K562 (cell line): ENCODE measurements around the gene SNX18. TPM values are rescaled to one million over a fixed set of nuclear protein-coding genes. Genes with fewer than 3 reads are reported as not detected.

Source experiments
- ATAC-seq: fragments of 200-7000 bp; cut with Tn5 transposase; 3 replicates; pipeline ENCODE4 v1.9.1; 2020; ENCODE audit warnings: moderate library complexity
- BruUV-seq: library from RNA; stranded (reverse); fragments of 400-500 nt; replicated peaks from 2 replicates; lab custom pipeline; 2021; lab: Mats Ljungman, UMichigan
- CTCF ChIA-PET: fragments of 300-600 bp; formaldehyde crosslinking; extraction: SDS; loops from one replicate; lab custom pipeline; 2021; ENCODE audit warnings: low intra/inter-chr PET ratio; lab: Yijun Ruan, JAX
- POLR2A ChIA-PET: fragments of 300-600, 350-650 bp; sonication (Branson Sonifier 250); formaldehyde crosslinking; extraction: SDS; loops from one replicate; lab custom pipeline; 2021; ENCODE audit warnings: antibody characterized with exemption, inconsistent platforms; lab: Yijun Ruan, JAX
- DNase-seq, 4 experiments: peaks; one replicate each; pipeline versions ENCODE4 v3.0.0 to v3.0.0-alpha.2; 2011 to 2018; ENCODE audit warnings: low spot score in 3 of 4, mixed read lengths in 3 of 4; ENCODE audit errors: extremely low read depth in 1 of 4
- FAIRE-seq: peaks from 2 replicates; lab custom pipeline; 2011; peaks lifted over from hg19 to GRCh38; lab: Jason Lieb, UNC
- H2AFZ ChIP-seq: 2 replicates; pipeline ENCODE4 v1.6.0; 2011; ENCODE audit warnings: low read depth, low read length, control low read depth, inconsistent platforms
- H3K27ac ChIP-seq: fragments of 200-600 bp; 3 replicates; pipeline ENCODE4 v1.8.0; 2011; ENCODE audit warnings: low read depth, mild to moderate bottlenecking, control low read depth, inconsistent platforms, low read length, moderate library complexity, mixed read lengths; ENCODE audit errors: extremely low read depth
- H3K27me3 ChIP-seq, 2 experiments: fragments of 300-600 bp in 1 of 2; 2 replicates in 1 of 2; 3 replicates in 1 of 2; pipeline versions ENCODE4 v1.6.0 to v1.8.0; 2011; ENCODE audit warnings: inconsistent platforms in 2 of 2, low read length in 2 of 2, mild to moderate bottlenecking in 1 of 2, mixed read lengths in 1 of 2, moderate library complexity in 1 of 2; ENCODE audit not compliant: control insufficient read depth in 2 of 2, insufficient read depth in 2 of 2
- H3K36me3 ChIP-seq: fragments of 300-600 bp; 3 replicates; pipeline ENCODE4 v1.8.0; 2011; ENCODE audit warnings: mild to moderate bottlenecking, low read length, inconsistent platforms; ENCODE audit not compliant: control insufficient read depth, insufficient read depth
- H3K4me1 ChIP-seq, 2 experiments: fragments of 200-600 bp in 1 of 2; replicated peaks in 1 of 2; 2 replicates in 1 of 2; 3 replicates in 1 of 2; pipeline versions ENCODE4 v1.5.1 to v1.8.0; 2011; ENCODE audit warnings: inconsistent platforms in 2 of 2, low read length in 2 of 2, mild to moderate bottlenecking in 1 of 2, mixed read lengths in 1 of 2, moderate library complexity in 1 of 2; ENCODE audit not compliant: control insufficient read depth in 2 of 2, insufficient read depth in 2 of 2
- H3K4me2 ChIP-seq: 2 replicates; pipeline ENCODE4 v1.6.1; 2011; ENCODE audit warnings: low read length, control low read depth, inconsistent platforms, mixed read lengths; ENCODE audit not compliant: insufficient read depth
- H3K4me3 ChIP-seq: fragments of 200-600 bp; sonication (generic), shearing (Covaris generic); 2 replicates; pipeline ENCODE4 v1.5.1; 2016; ENCODE audit warnings: control low read depth, inconsistent platforms
- H3K79me2 ChIP-seq: fragments of 200-600 bp; 3 replicates; pipeline ENCODE4 v1.8.0; 2011; ENCODE audit warnings: low read length, inconsistent platforms; ENCODE audit not compliant: control insufficient read depth, insufficient read depth
- H3K9ac ChIP-seq, 2 experiments: 2 replicates each; pipeline versions ENCODE4 v1.6.0 to v1.6.1; 2011; ENCODE audit warnings: low read depth in 2 of 2, low read length in 2 of 2, control low read depth in 1 of 2, inconsistent platforms in 1 of 2, mild to moderate bottlenecking in 1 of 2, mixed read lengths in 1 of 2; ENCODE audit not compliant: insufficient read depth in 1 of 2
- H3K9me1 ChIP-seq: one replicate; pipeline ENCODE4 v1.6.0; 2011; ENCODE audit warnings: inconsistent platforms, mild to moderate bottlenecking, low read length, moderate library complexity; ENCODE audit not compliant: control insufficient read depth, insufficient read depth
- H3K9me3 ChIP-seq: replicated peaks from 2 replicates; pipeline ENCODE4 v1.5.1; 2011; ENCODE audit warnings: low read depth, low read length, inconsistent platforms; ENCODE audit not compliant: control insufficient read depth, insufficient read depth
- H4K20me1 ChIP-seq: replicated peaks from 2 replicates; pipeline ENCODE4 v1.6.1; 2011; ENCODE audit warnings: low read length, inconsistent platforms, mixed read lengths; ENCODE audit not compliant: control insufficient read depth, insufficient read depth
- BHLHE40 ChIP-seq: IDR thresholded peaks from 2 replicates; pipeline ENCODE4 v1.6.1; 2011; ENCODE audit warnings: low read length, improper control_type of control experiment
- CBFB ChIP-seq: sonication (generic); formaldehyde crosslinking; IDR thresholded peaks from 2 replicates; pipeline ENCODE4 v1.4.0; 2020; ENCODE audit warnings: mild to moderate bottlenecking, missing genetic modification reagents
- DDX20 ChIP-seq: fragments of 450-650 bp; IDR thresholded peaks from 2 replicates; pipeline ENCODE4 v1.6.1; 2016; ENCODE audit warnings: missing genetic modification characterization, low read depth, mild to moderate bottlenecking, missing compliant biosample characterization, moderate library complexity
- ESRRB ChIP-seq: fragments of 250-450 bp; sonication (Bioruptor Pico); IDR thresholded peaks from 2 replicates; pipeline ENCODE4 v1.5.0; 2020; ENCODE audit warnings: mild to moderate bottlenecking, moderate library complexity, borderline replicate concordance
- FOXA1 ChIP-seq: fragments of 450-650 bp; IDR thresholded peaks from 2 replicates; pipeline ENCODE4 v1.6.1; 2016; ENCODE audit warnings: mild to moderate bottlenecking, borderline replicate concordance
- IRF9 ChIP-seq: fragments of 450-650 bp; IDR thresholded peaks from 2 replicates; pipeline ENCODE4 v1.6.1; 2016; ENCODE audit warnings: missing biosample characterization, missing genetic modification characterization
- POLR3G ChIP-seq: IDR thresholded peaks from 2 replicates; pipeline ENCODE4 v1.6.1; 2011; ENCODE audit not compliant: insufficient read length, insufficient replicate concordance; ENCODE audit errors: extremely low read depth
- SMAD4 ChIP-seq: fragments of 250-450 bp; sonication (Bioruptor Pico); conservative IDR thresholded peaks from 2 replicates; pipeline ENCODE4 v1.8.0; 2021; ENCODE audit warnings: inconsistent platforms, mild to moderate bottlenecking, moderate library complexity
- ZNF347 ChIP-seq: fragments of 450-650 bp; formaldehyde crosslinking; IDR thresholded peaks from 2 replicates; pipeline ENCODE4 v1.4.0; 2020; ENCODE audit warnings: low read depth, mild to moderate bottlenecking, moderate library complexity
- ZNF436 ChIP-seq: fragments of 250-450, 450-650 bp; sonication (Bioruptor Pico); formaldehyde crosslinking; IDR thresholded peaks from 2 replicates; pipeline ENCODE4 v1.7.0; 2020; ENCODE audit warnings: mild to moderate bottlenecking
- WGBS: fragments of 100-300 bp; shearing (Covaris generic); methylation state at CpG from one replicate; pipeline ENCODE4 v1.1.6; 2016; ENCODE audit warnings: low coverage, mixed read lengths; ENCODE audit not compliant: insufficient coverage; ENCODE audit errors: missing lambda C conversion rate; 5-methylcytosine and 5-hydroxymethylcytosine counted together
- in situ Hi-C: fragments of 300-500 bp; cut with MboI; formaldehyde crosslinking; loops from 4 replicates; pipeline ENCODE4 v1.15.0; 2018; ENCODE audit warnings: inconsistent platforms, mixed read lengths
- intact Hi-C: fragments of 100-400 bp; cut with micrococcal nuclease; formaldehyde crosslinking; loops from 2 replicates; pipeline ENCODE4 v1.14.2; 2022
- polyA plus RNA-seq, 8 experiments: library from polyadenylated mRNA; depleted of rRNA in 4 of 8; stranded (reverse) in 5 of 8; unstranded in 3 of 8; fragments of >200 nt; fragmentation: Nextera tagmentation in 2 of 8; fragmentation: Illumina TruSeq in 1 of 8; extraction: Ambion mirVana in 2 of 8; extraction: Trizol in 1 of 8; gene quantifications; 2 replicates each; pipeline versions ENCODE4 v1.2.1 to v1.2.3, GENCODE V29; 2011 to 2014; ENCODE audit warnings: inconsistent platforms in 1 of 8, missing spikeins in 1 of 8
- total RNA-seq, 7 experiments: library from RNA; depleted of rRNA in 6 of 7; stranded (reverse); fragments of >200 nt in 6 of 7; fragmentation: Illumina TruSeq in 2 of 7; extraction: Trizol in 2 of 7; gene quantifications; 2 replicates each; pipeline versions ENCODE4 v1.2.1 to v1.2.3, GENCODE V29; 2011 to 2021; ENCODE audit warnings: low replicate concordance in 1 of 7
- TF ChIP-seq, protein P1 (sequence below): fragments of 250-450 bp; sonication (Bioruptor Pico); IDR thresholded peaks from 2 replicates; pipeline ENCODE4 v1.4.0; 2020; ENCODE audit warnings: mild to moderate bottlenecking, moderate library complexity, borderline replicate concordance
- TF ChIP-seq, protein P2 (sequence below): sonication (generic); formaldehyde crosslinking; IDR thresholded peaks from 2 replicates; pipeline ENCODE4 v1.8.0; 2022; ENCODE audit warnings: mild to moderate bottlenecking, low read depth, missing genetic modification reagents
- TF ChIP-seq, protein P3 (sequence below), 2 experiments: IDR thresholded peaks; 2 replicates each; pipeline ENCODE4 v1.6.1; 2012; ENCODE audit warnings: improper control_type of control experiment in 2 of 2, low read depth in 2 of 2, low read length in 2 of 2, borderline replicate concordance in 1 of 2

SNX18 gene
- total and polyA plus RNA-seq, 9 of the 15 experiments (the other 6 are each of a cell fraction or from before 2014, with no cell fraction given): 2.3 to 8.8 (median 6.0) TPM

DNA sequence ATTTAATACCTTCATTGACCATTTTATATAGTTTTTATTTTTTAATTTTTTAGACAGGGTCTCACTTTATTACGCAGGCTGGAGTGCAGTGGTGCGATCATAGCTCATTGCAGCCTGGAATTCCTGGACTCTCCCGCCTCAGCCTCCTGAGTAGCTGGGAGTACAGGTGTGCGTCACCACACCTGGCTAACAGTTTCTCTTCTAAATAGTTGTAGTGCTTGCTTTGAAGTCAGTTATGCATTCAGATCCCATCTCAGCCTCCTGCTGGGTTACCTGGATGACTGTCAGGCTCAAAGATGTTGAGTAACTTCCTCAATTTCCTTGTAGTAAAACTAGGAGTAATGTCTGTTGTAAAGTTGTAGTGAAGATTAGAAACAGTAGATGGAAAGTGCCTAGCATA lies 21.4 kb downstream of the SNX18 start (continued):
- TF ChIP-seq CBFB (CRISPR knock-in tag): no peak

DNA sequence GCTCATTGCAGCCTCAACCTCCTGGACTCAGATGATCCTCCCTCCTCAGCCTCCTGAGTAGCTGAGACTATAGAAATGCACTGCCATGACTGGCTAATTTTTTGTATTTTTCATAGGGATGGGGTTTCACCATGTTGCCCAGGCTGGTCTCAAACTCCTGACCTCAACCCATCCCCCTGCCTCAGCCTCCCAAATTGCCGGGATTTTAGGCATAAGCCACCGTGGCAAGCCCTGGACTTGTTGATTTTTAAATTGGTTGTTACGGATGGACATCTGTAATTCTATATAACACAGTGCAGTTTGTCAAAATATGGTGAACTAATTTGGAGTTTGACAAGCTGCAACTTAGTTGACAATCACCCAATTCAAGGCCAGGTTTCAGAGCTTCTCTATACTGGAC lies 22.7 kb downstream of the SNX18 start:
- H3K27ac ChIP-seq: no peak overlapping the region
- in situ Hi-C loops (no loop called here), intact Hi-C loops (no loop called here)
- DNase-seq (no peak), ATAC-seq (no peak), FAIRE-seq (no peak)
- H3K36me3 ChIP-seq: no peaks in the 10 kb centered on the region
- no peaks in the 10 kb centered on the region for H3K27me3 ChIP-seq
- no peak overlapping the region for H2AFZ ChIP-seq
- no peaks in the 10 kb centered on the region for H3K4me1 ChIP-seq
- no peaks in the 10 kb centered on the region for H3K79me2 ChIP-seq
- ChIA-PET POLR2A (interaction anchor here (0.7 kb wide), 1 partner anchor 337 kb away, joined by 3 read pairs; no protein-coding TSS in a partner anchor), CTCF (no interaction called here)
- WGBS: 47% methylated on average over 3 of the region's 3 CpGs
- no peak overlapping the region for H3K4me2 ChIP-seq
- H4K20me1 ChIP-seq: no peaks in the 10 kb centered on the region
- H3K4me3 ChIP-seq: no peak overlapping the region
- no TSS peak for BruUV-seq
- no peak overlapping the region for H3K9ac ChIP-seq
- TF ChIP-seq DDX20 (no peak), FOXA1 (no peak), ESRRB (CRISPR knock-in tag) (no peak), IRF9 (tag) (no peak), SMAD4 (CRISPR knock-in tag) (no peak), POLR3G (no peak), ZNF436 (no peak), BHLHE40 (no peak), ZNF347 (no peak)
- TF ChIP-seq, protein P1, sequence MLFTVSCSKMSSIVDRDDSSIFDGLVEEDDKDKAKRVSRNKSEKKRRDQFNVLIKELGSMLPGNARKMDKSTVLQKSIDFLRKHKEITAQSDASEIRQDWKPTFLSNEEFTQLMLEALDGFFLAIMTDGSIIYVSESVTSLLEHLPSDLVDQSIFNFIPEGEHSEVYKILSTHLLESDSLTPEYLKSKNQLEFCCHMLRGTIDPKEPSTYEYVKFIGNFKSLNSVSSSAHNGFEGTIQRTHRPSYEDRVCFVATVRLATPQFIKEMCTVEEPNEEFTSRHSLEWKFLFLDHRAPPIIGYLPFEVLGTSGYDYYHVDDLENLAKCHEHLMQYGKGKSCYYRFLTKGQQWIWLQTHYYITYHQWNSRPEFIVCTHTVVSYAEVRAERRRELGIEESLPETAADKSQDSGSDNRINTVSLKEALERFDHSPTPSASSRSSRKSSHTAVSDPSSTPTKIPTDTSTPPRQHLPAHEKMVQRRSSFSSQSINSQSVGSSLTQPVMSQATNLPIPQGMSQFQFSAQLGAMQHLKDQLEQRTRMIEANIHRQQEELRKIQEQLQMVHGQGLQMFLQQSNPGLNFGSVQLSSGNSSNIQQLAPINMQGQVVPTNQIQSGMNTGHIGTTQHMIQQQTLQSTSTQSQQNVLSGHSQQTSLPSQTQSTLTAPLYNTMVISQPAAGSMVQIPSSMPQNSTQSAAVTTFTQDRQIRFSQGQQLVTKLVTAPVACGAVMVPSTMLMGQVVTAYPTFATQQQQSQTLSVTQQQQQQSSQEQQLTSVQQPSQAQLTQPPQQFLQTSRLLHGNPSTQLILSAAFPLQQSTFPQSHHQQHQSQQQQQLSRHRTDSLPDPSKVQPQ (CRISPR knock-in tag): no peak
- TF ChIP-seq, protein P2, sequence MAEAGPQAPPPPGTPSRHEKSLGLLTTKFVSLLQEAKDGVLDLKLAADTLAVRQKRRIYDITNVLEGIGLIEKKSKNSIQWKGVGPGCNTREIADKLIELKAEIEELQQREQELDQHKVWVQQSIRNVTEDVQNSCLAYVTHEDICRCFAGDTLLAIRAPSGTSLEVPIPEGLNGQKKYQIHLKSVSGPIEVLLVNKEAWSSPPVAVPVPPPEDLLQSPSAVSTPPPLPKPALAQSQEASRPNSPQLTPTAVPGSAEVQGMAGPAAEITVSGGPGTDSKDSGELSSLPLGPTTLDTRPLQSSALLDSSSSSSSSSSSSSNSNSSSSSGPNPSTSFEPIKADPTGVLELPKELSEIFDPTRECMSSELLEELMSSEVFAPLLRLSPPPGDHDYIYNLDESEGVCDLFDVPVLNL (CRISPR knock-in tag): no peak
- TF ChIP-seq, protein P3, sequence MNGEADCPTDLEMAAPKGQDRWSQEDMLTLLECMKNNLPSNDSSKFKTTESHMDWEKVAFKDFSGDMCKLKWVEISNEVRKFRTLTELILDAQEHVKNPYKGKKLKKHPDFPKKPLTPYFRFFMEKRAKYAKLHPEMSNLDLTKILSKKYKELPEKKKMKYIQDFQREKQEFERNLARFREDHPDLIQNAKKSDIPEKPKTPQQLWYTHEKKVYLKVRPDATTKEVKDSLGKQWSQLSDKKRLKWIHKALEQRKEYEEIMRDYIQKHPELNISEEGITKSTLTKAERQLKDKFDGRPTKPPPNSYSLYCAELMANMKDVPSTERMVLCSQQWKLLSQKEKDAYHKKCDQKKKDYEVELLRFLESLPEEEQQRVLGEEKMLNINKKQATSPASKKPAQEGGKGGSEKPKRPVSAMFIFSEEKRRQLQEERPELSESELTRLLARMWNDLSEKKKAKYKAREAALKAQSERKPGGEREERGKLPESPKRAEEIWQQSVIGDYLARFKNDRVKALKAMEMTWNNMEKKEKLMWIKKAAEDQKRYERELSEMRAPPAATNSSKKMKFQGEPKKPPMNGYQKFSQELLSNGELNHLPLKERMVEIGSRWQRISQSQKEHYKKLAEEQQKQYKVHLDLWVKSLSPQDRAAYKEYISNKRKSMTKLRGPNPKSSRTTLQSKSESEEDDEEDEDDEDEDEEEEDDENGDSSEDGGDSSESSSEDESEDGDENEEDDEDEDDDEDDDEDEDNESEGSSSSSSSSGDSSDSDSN (IDR thresholded peaks at IDR 0.05; ENCODE audit: borderline replicate concordance in 1 of 2, low read depth in 2 of 2, low read length in 2 of 2): no peak
- H3K9me1 ChIP-seq: no peaks in the 10 kb centered on the region
- no peaks in the 10 kb centered on the region for H3K9me3 ChIP-seq
